Measurements from ENCODE around the gene ATP2B3. TPM values are rescaled to one million over a fixed set of nuclear protein-coding genes. Genes with fewer than 3 reads are reported as not detected.

ATP2B3 gene
- polyA plus RNA-seq, 1 donor (not counting 4 experiments of a cell fraction or from before 2014, with no cell fraction given) = not detected

DNA sequence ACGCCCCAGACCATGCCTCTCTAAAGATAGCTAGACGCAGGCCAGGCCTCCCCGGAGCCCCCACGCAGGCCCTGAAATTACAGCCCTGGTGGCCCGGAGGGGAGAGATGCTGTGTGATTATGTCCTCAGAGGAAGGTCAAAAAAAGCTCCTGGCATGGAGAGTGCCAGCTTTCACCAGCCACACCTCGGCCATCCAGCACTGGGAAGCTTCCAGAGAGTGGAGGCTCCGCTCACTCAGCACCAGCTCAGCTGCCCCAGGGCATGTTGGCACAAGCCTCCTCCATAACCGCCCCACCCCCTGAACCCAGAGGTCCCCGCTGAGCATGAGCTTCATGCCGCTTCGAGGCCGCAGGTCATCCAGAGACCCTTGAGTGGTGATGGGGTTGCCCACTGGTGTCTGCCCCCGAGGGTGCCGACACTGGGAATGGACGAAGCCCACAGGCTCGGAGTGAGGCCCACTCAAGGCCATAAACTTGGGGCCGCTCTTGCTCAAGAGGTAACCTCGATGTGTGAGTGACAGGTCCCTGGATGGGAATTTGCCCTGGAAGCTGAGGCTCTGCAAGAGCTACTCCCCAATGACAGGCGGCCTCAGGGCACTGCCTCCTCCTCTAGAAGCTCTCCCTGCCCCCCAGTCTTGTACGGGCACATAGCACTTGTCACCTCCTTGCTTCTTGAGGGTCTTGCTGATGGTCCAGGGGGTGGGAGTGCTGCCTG, 27.1 kb upstream of the ATP2B3 start:
- H3K4me1 ChIP-seq (ENCODE audit: control insufficient read depth, extremely low read depth, insufficient read depth, low read length) = peaks cover 2% of the 10 kb centered on the region
- no peak for DNase-seq (ENCODE audit: low read depth, low spot score)
- FAIRE-seq = no peak

DNA sequence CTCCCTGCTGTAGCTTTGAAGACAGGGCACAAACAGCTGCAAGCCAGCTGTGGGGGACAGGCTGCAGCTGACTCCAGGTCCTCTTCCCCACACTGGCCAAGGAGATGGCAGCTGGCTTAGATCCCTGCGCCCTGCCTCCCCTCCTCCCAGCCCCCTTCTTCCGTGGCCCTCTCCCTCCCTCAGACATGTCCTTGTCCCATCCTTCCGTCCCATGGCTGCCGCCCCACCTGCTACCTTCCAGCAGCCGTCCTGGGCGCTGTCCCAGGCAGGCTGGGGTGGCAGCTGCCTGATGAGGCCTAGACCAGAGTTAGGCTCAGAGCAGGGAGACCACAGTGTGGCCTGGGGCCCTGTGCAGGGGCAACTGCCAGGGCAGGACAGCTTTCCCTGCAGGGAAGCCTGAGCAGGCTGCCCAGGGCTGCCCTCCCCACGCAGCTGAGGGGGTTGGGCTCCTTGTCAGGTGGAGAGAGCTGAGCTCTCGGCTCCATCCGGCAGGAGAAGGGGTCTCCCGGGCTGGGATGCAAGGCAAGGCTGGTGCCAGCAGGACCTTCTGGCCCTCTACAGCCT, 26.0 kb upstream of the ATP2B3 start:
- Histone ChIP-seq H3K4me2 (ENCODE audit: control insufficient read depth, extremely low read depth, insufficient read depth, low read depth, low read length) (no peak overlapping the region), H3K79me2 (ENCODE audit: control insufficient read depth, insufficient read depth, low read length) (no peaks in the 10 kb centered on the region), H3K9me1 (ENCODE audit: control insufficient read depth, extremely low read depth, insufficient read depth, low read length) (no peaks in the 10 kb centered on the region), H3K4me1 (ENCODE audit: control insufficient read depth, extremely low read depth, insufficient read depth, low read length) (peaks cover 2% of the 10 kb centered on the region), H4K20me1 (ENCODE audit: control insufficient read depth, extremely low read depth, insufficient read depth, low read length) (no peaks in the 10 kb centered on the region), H3K27ac (ENCODE audit: control insufficient read depth, insufficient read depth, low read length) (no peak overlapping the region), H3K27me3 (ENCODE audit: control insufficient read depth, extremely low read depth, insufficient read depth, low read length) (peaks cover 20% of the 10 kb centered on the region), H2AFZ (ENCODE audit: control insufficient read depth, low read length) (no peak overlapping the region), H3K9me3 (ENCODE audit: control insufficient read depth, low read depth, low read length) (no peaks in the 10 kb centered on the region), H3K36me3 (ENCODE audit: control insufficient read depth in 2 of 2, extremely low read depth in 1 of 2, insufficient read depth in 2 of 2, low read length in 2 of 2) (no peaks in the 10 kb centered on the region), H3K9ac (ENCODE audit: control insufficient read depth, extremely low read depth, insufficient read depth, low read length) (no peak overlapping the region), H3K4me3 (ENCODE audit: control insufficient read depth in 2 of 3, extremely low read depth in 1 of 3, insufficient read depth in 2 of 3, low read depth in 1 of 3, low read length in 3 of 3) (no peak overlapping the region)
- TF ChIP-seq, protein P1, sequence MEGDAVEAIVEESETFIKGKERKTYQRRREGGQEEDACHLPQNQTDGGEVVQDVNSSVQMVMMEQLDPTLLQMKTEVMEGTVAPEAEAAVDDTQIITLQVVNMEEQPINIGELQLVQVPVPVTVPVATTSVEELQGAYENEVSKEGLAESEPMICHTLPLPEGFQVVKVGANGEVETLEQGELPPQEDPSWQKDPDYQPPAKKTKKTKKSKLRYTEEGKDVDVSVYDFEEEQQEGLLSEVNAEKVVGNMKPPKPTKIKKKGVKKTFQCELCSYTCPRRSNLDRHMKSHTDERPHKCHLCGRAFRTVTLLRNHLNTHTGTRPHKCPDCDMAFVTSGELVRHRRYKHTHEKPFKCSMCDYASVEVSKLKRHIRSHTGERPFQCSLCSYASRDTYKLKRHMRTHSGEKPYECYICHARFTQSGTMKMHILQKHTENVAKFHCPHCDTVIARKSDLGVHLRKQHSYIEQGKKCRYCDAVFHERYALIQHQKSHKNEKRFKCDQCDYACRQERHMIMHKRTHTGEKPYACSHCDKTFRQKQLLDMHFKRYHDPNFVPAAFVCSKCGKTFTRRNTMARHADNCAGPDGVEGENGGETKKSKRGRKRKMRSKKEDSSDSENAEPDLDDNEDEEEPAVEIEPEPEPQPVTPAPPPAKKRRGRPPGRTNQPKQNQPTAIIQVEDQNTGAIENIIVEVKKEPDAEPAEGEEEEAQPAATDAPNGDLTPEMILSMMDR (optimal IDR thresholded peaks at IDR 0.05 in 1 of 3, IDR thresholded peaks at IDR 0.05 in 1 of 3, conservative IDR thresholded peaks at IDR 0.05 in 1 of 3; ENCODE audit: extremely low read depth in 1 of 3, insufficient read depth in 2 of 3, low read length in 3 of 3) = no peak
- no peak for TF ChIP-seq EZH2 (IDR thresholded peaks at IDR 0.05; ENCODE audit: low read length)
- DNase-seq (ENCODE audit: low read depth, low spot score) (no peak), FAIRE-seq (no peak)
- dilution Hi-C loops (cut with MboI; ENCODE audit: extremely low pct_ligation_motif_present, low sequenced_read_pairs) = no loop called here

More for the DNA sequence above, 27.1 kb upstream of the ATP2B3 start:
- H3K4me2 ChIP-seq (ENCODE audit: control insufficient read depth, extremely low read depth, insufficient read depth, low read depth, low read length) = no peak overlapping the region
- H3K27me3 ChIP-seq (ENCODE audit: control insufficient read depth, extremely low read depth, insufficient read depth, low read length) = peaks cover 9% of the 10 kb centered on the region
- H3K79me2 ChIP-seq (ENCODE audit: control insufficient read depth, insufficient read depth, low read length) = no peaks in the 10 kb centered on the region
- no peaks in the 10 kb centered on the region for H3K36me3 ChIP-seq (ENCODE audit: control insufficient read depth in 2 of 2, extremely low read depth in 1 of 2, insufficient read depth in 2 of 2, low read length in 2 of 2)
- H3K27ac ChIP-seq (ENCODE audit: control insufficient read depth, insufficient read depth, low read length) = no peak overlapping the region
- dilution Hi-C loops (cut with MboI; ENCODE audit: extremely low pct_ligation_motif_present, low sequenced_read_pairs) = no loop called here
- no peak overlapping the region for H3K4me3 ChIP-seq (ENCODE audit: control insufficient read depth in 2 of 3, extremely low read depth in 1 of 3, insufficient read depth in 2 of 3, low read depth in 1 of 3, low read length in 3 of 3)
- H3K9me1 ChIP-seq (ENCODE audit: control insufficient read depth, extremely low read depth, insufficient read depth, low read length) = no peaks in the 10 kb centered on the region
- no peak overlapping the region for H3K9ac ChIP-seq (ENCODE audit: control insufficient read depth, extremely low read depth, insufficient read depth, low read length)
- H2AFZ ChIP-seq (ENCODE audit: control insufficient read depth, low read length) = no peak overlapping the region
- H3K9me3 ChIP-seq (ENCODE audit: control insufficient read depth, low read depth, low read length) = no peaks in the 10 kb centered on the region
- TF ChIP-seq, protein P1 (optimal IDR thresholded peaks at IDR 0.05 in 1 of 3, IDR thresholded peaks at IDR 0.05 in 1 of 3, conservative IDR thresholded peaks at IDR 0.05 in 1 of 3; ENCODE audit: extremely low read depth in 1 of 3, insufficient read depth in 2 of 3, low read length in 3 of 3) = no peak
- no peak for TF ChIP-seq EZH2 (IDR thresholded peaks at IDR 0.05; ENCODE audit: low read length)
- no peaks in the 10 kb centered on the region for H4K20me1 ChIP-seq (ENCODE audit: control insufficient read depth, extremely low read depth, insufficient read depth, low read length)

Measured in keratinocyte (primary cell).